Astrocyte (in vitro differentiated cells and primary cell): Measurements from ENCODE around the gene CGREF1. TPM values are rescaled to one million over a fixed set of nuclear protein-coding genes. Genes with fewer than 3 reads are reported as not detected.
A peak's percentile ranks its signal among the peaks of the same experiment; 100 is the strongest.

Source experiments
- DNase-seq: peaks from one replicate; pipeline ENCODE4 v3.0.0-alpha.2; 2010; ENCODE audit warnings: low read depth
- FAIRE-seq: peaks from 2 replicates; lab custom pipeline; 2011; peaks lifted over from hg19 to GRCh38; lab: Jason Lieb, UNC
- H2AFZ ChIP-seq: 2 replicates; pipeline ENCODE4 v1.6.0; 2012; ENCODE audit warnings: low read depth, low read length, inconsistent platforms
- H3K27ac ChIP-seq: 2 replicates; pipeline ENCODE4 v1.5.1; 2011; ENCODE audit warnings: low read depth, low read length, inconsistent platforms
- H3K27me3 ChIP-seq: 2 replicates; pipeline ENCODE4 v1.6.0; 2011; ENCODE audit warnings: low read length, inconsistent platforms; ENCODE audit not compliant: insufficient read depth
- H3K36me3 ChIP-seq: 2 replicates; pipeline ENCODE4 v1.5.1; 2011; ENCODE audit warnings: low read length, inconsistent platforms; ENCODE audit not compliant: insufficient read depth
- H3K4me1 ChIP-seq: 2 replicates; pipeline ENCODE4 v1.5.1; 2011; ENCODE audit warnings: low read length, inconsistent platforms; ENCODE audit not compliant: insufficient read depth
- H3K4me2 ChIP-seq: 2 replicates; pipeline ENCODE4 v1.6.0; 2012; ENCODE audit warnings: low read length, inconsistent platforms
- H3K4me3 ChIP-seq: 2 replicates; pipeline ENCODE4 v1.5.1; 2011; ENCODE audit warnings: low read depth, mild to moderate bottlenecking, low read length, inconsistent platforms; ENCODE audit not compliant: insufficient read depth
- H3K79me2 ChIP-seq: 2 replicates; pipeline ENCODE4 v1.6.0; 2012; ENCODE audit warnings: mild to moderate bottlenecking, low read length, inconsistent platforms; ENCODE audit not compliant: insufficient read depth
- H3K9ac ChIP-seq: 2 replicates; pipeline ENCODE4 v1.6.0; 2012; ENCODE audit warnings: mild to moderate bottlenecking, low read length, inconsistent platforms
- H3K9me3 ChIP-seq: 2 replicates; pipeline ENCODE4 v1.5.1; 2012; ENCODE audit warnings: low read depth, mild to moderate bottlenecking, low read length, inconsistent platforms; ENCODE audit not compliant: insufficient read depth
- H4K20me1 ChIP-seq: 2 replicates; pipeline ENCODE4 v1.6.0; 2012; ENCODE audit warnings: low read length, inconsistent platforms; ENCODE audit not compliant: insufficient read depth
- H3K27ac Mint-ChIP-seq: one replicate; pipeline ENCODE4 v1.8.0; 2021; ENCODE audit warnings: mild to moderate bottlenecking, mixed read lengths; ENCODE audit not compliant: unreplicated experiment
- H3K27me3 Mint-ChIP-seq: one replicate; pipeline ENCODE4 v1.8.0; 2021; ENCODE audit warnings: low read depth, mixed read lengths; ENCODE audit not compliant: unreplicated experiment
- H3K36me3 Mint-ChIP-seq: one replicate; pipeline ENCODE4 v1.8.0; 2021; ENCODE audit warnings: low read depth, mixed read lengths; ENCODE audit not compliant: unreplicated experiment
- H3K4me1 Mint-ChIP-seq: one replicate; pipeline ENCODE4 v1.8.0; 2021; ENCODE audit warnings: low read depth, mixed read lengths; ENCODE audit not compliant: unreplicated experiment
- H3K4me3 Mint-ChIP-seq: one replicate; pipeline ENCODE4 v1.8.0; 2021; ENCODE audit warnings: mild to moderate bottlenecking, moderate library complexity, mixed read lengths; ENCODE audit not compliant: unreplicated experiment
- H3K9me3 Mint-ChIP-seq: one replicate; pipeline ENCODE4 v1.8.0; 2021; ENCODE audit warnings: mild to moderate bottlenecking, mixed read lengths; ENCODE audit not compliant: unreplicated experiment
- EZH2 ChIP-seq: IDR thresholded peaks from 2 replicates; pipeline ENCODE4 v1.6.1; 2012; ENCODE audit warnings: mild to moderate bottlenecking, low read length, inconsistent platforms; ENCODE audit not compliant: insufficient read depth
- total RNA-seq: library from RNA; stranded (reverse); gene quantifications from 2 replicates; pipeline ENCODE4 v1.2.1, GENCODE V29; 2021
- TF ChIP-seq, protein P1 (sequence below): IDR thresholded peaks from 2 replicates; pipeline ENCODE4 v1.5.1; 2011; ENCODE audit warnings: low read depth, mild to moderate bottlenecking, inconsistent platforms, low read length, moderate library complexity; ENCODE audit not compliant: insufficient read depth

The CGREF1 gene
- total RNA-seq, 1 donor from 2014 or later: 1.8 TPM

DNA sequence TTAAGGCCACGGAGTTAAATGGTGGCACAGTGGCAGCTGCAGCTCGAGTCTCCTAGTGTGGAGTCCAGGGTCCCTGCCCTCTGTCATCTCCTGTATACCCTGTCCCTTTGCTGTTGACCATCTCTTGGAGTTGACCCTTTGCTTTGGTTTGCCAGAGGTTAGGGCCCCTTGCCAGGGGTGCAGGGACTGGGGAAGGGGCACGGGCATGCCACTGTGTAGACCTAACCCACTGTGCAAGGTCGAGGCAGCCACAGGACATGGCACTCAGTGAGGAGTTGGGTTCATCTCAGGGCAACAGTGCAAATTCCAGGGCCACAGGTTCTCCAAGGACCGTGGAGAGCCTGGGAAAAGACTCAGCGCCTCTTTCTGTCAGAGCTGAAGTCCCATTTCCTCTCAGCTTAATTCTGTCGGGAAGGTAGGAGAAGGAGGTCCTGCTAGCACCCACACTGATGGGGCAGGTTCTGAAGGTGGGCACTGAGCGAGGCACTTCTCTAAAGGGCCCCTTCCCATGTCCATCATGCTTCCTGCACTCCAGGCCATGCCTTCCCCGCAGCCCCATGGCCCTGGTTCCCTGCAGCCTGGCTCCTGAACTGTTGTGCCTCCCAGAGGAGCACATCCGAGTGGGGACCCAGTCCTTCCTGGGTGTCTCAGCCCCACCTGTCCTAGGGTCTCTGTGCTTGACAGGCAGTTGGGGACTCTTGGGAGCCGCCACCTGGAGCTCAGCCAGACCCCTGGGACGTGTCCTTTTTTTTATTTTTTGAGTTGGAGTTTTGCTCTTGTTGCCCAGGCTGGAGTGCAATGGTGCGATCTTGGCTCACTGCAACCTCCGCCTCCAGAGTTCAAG is 29.6 kb downstream of the CGREF1 start:
- Mint-ChIP-seq H3K36me3 (no peaks in the 10 kb centered on the region), H3K9me3 (peaks cover 2% of the 10 kb centered on the region), H3K27ac (no peak overlapping the region), H3K4me1 (no peaks in the 10 kb centered on the region), H3K27me3 (peaks cover 24% of the 10 kb centered on the region), H3K4me3 (no peak overlapping the region)
- Histone ChIP-seq H3K79me2 (no peaks in the 10 kb centered on the region), H3K4me1 (peaks cover 19% of the 10 kb centered on the region), H3K36me3 (no peaks in the 10 kb centered on the region), H3K9me3 (no peaks in the 10 kb centered on the region), H3K4me3 (no peak overlapping the region), H3K9ac (no peak overlapping the region), H3K27ac (no peak overlapping the region), H4K20me1 (peaks cover 3% of the 10 kb centered on the region), H3K4me2 (no peak overlapping the region), H3K27me3 (no peaks in the 10 kb centered on the region), H2AFZ (no peak overlapping the region)
- no peak for TF ChIP-seq EZH2
- TF ChIP-seq, protein P1, sequence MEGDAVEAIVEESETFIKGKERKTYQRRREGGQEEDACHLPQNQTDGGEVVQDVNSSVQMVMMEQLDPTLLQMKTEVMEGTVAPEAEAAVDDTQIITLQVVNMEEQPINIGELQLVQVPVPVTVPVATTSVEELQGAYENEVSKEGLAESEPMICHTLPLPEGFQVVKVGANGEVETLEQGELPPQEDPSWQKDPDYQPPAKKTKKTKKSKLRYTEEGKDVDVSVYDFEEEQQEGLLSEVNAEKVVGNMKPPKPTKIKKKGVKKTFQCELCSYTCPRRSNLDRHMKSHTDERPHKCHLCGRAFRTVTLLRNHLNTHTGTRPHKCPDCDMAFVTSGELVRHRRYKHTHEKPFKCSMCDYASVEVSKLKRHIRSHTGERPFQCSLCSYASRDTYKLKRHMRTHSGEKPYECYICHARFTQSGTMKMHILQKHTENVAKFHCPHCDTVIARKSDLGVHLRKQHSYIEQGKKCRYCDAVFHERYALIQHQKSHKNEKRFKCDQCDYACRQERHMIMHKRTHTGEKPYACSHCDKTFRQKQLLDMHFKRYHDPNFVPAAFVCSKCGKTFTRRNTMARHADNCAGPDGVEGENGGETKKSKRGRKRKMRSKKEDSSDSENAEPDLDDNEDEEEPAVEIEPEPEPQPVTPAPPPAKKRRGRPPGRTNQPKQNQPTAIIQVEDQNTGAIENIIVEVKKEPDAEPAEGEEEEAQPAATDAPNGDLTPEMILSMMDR: no peak
- FAIRE-seq (no peak), DNase-seq (no peak)

DNA sequence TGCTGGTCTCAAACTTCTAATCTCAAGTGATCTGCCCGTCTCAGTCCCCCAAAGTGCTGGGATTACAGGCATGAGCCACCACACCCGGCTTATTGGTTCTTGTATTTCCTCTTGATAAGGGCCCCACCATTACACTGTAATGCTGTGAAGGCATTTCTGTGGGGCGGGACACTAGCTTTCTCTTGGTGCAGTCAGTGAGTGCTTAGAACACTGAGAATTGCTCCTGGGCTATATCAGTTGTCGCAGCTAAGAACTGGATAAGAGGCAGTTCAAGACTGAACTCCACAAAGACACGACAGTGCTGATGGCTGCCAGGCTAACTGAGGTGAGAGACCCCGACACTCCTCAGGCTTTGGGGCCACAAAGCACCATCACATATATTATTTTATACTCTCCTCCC is 30.3 kb downstream of the CGREF1 start:
- H3K9ac ChIP-seq: no peak overlapping the region
- H3K79me2 ChIP-seq: no peaks in the 10 kb centered on the region
- FAIRE-seq (no peak), DNase-seq (no peak)
- peaks cover 19% of the 10 kb centered on the region for H3K4me1 ChIP-seq
- H3K27me3 Mint-ChIP-seq: peaks cover 22% of the 10 kb centered on the region
- no peak overlapping the region for H3K4me3 ChIP-seq
- H3K36me3 ChIP-seq: no peaks in the 10 kb centered on the region
- H3K27ac Mint-ChIP-seq: peak overlapping the region; percentile 18
- no peaks in the 10 kb centered on the region for H3K4me1 Mint-ChIP-seq
- no peak for TF ChIP-seq EZH2
- TF ChIP-seq, protein P1: no peak
- H3K9me3 ChIP-seq: no peaks in the 10 kb centered on the region
- H3K4me3 Mint-ChIP-seq: no peak overlapping the region
- H3K27me3 ChIP-seq: no peaks in the 10 kb centered on the region
- H3K27ac ChIP-seq: no peak overlapping the region
- peaks cover 3% of the 10 kb centered on the region for H4K20me1 ChIP-seq
- H3K4me2 ChIP-seq: no peak overlapping the region
- H2AFZ ChIP-seq: no peak overlapping the region
- H3K9me3 Mint-ChIP-seq: peaks cover 1% of the 10 kb centered on the region
- H3K36me3 Mint-ChIP-seq: no peaks in the 10 kb centered on the region
